ENCODE data around the gene UBL7. TPM values are rescaled to one million over a fixed set of nuclear protein-coding genes. Genes with fewer than 3 reads are reported as not detected.

The UBL7 gene
- polyA plus RNA-seq, 1 donor from 2014 or later = 70.7 TPM

- Histone ChIP-seq H3K9me2 (ENCODE audit: insufficient read depth, low read length) (no peaks in the 10 kb centered on the region), H4K20me1 (ENCODE audit: insufficient read depth) (no peaks in the 10 kb centered on the region), H3K79me2 (replicated peaks; ENCODE audit: insufficient read depth, low read length) (no peaks in the 10 kb centered on the region), H3K9me3 (ENCODE audit: low read length) (no peaks in the 10 kb centered on the region), H2AFZ (ENCODE audit: low read depth, low read length) (no peak overlapping the region), H3F3A (ENCODE audit: insufficient read depth, low read length, poor library complexity, severe bottlenecking) (no peaks in the 10 kb centered on the region), H3K27me3 (ENCODE audit: insufficient read depth, low read depth, low read length) (no peaks in the 10 kb centered on the region), H3K36me3 (ENCODE audit: insufficient read depth, low read length) (no peaks in the 10 kb centered on the region), H3K4me3 (ENCODE audit: low read length) (no peak overlapping the region), H3K4me2 (ENCODE audit: low read length) (no peak overlapping the region), H3K27ac (ENCODE audit: low read length) (no peak overlapping the region), H3K9ac (ENCODE audit: low read length) (no peak overlapping the region)
- no peak for TF ChIP-seq MXI1 (conservative IDR thresholded peaks at IDR 0.05; ENCODE audit: poor library complexity, severe bottlenecking)
- no peak for TF ChIP-seq SMC3 (conservative IDR thresholded peaks at IDR 0.05; ENCODE audit: poor library complexity)
- TF ChIP-seq, protein P1, sequence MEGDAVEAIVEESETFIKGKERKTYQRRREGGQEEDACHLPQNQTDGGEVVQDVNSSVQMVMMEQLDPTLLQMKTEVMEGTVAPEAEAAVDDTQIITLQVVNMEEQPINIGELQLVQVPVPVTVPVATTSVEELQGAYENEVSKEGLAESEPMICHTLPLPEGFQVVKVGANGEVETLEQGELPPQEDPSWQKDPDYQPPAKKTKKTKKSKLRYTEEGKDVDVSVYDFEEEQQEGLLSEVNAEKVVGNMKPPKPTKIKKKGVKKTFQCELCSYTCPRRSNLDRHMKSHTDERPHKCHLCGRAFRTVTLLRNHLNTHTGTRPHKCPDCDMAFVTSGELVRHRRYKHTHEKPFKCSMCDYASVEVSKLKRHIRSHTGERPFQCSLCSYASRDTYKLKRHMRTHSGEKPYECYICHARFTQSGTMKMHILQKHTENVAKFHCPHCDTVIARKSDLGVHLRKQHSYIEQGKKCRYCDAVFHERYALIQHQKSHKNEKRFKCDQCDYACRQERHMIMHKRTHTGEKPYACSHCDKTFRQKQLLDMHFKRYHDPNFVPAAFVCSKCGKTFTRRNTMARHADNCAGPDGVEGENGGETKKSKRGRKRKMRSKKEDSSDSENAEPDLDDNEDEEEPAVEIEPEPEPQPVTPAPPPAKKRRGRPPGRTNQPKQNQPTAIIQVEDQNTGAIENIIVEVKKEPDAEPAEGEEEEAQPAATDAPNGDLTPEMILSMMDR (IDR thresholded peaks at IDR 0.05; ENCODE audit: poor library complexity, severe bottlenecking) = no peak
- TF ChIP-seq POLR2AphosphoS5 (IDR thresholded peaks at IDR 0.05) = no peak
- TF ChIP-seq EP300 (conservative IDR thresholded peaks at IDR 0.05; ENCODE audit: poor library complexity, severe bottlenecking) = no peak
- TF ChIP-seq EZH2 (IDR thresholded peaks at IDR 0.05; ENCODE audit: borderline replicate concordance, insufficient read depth, low read length, poor library complexity, severe bottlenecking) = no peak
- TF ChIP-seq TAF1 (IDR thresholded peaks at IDR 0.05; ENCODE audit: low read depth) = no peak
- no peak for TF ChIP-seq RAD21 (conservative IDR thresholded peaks at IDR 0.05)
- TF ChIP-seq REST (IDR thresholded peaks at IDR 0.05; ENCODE audit: borderline replicate concordance) = no peak
Observed at GRCh38 chr15:74420193-74420905, 40.6 kb downstream of the UBL7 start.

DNA sequence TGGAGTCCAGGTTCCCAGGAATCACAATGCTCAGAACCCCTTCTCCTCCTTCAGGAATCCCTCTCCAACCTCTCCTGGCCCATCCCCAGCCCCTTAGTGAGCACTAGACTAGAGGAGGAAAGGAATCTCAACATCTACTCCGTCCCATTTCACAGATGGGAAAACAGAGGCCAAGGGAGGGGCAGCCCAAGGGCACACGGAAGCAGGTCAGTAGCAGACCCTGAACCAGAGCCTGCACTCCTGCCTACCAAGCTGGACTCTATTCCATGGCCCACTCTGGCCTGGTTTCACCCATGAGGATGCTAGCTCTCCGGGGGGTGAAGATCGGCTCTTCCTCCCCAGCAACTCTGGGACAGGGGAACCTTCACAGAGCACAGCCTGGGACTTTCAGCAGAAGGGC, 41.5 kb downstream of the UBL7 start:
- Histone ChIP-seq H3K27ac (ENCODE audit: low read length) (no peak overlapping the region), H3K27me3 (ENCODE audit: insufficient read depth, low read depth, low read length) (no peaks in the 10 kb centered on the region), H3K36me3 (ENCODE audit: insufficient read depth, low read length) (no peaks in the 10 kb centered on the region), H3F3A (ENCODE audit: insufficient read depth, low read length, poor library complexity, severe bottlenecking) (no peaks in the 10 kb centered on the region), H3K9ac (ENCODE audit: low read length) (no peak overlapping the region), H4K20me1 (ENCODE audit: insufficient read depth) (no peaks in the 10 kb centered on the region), H3K9me2 (ENCODE audit: insufficient read depth, low read length) (no peaks in the 10 kb centered on the region), H3K79me2 (replicated peaks; ENCODE audit: insufficient read depth, low read length) (no peaks in the 10 kb centered on the region), H3K4me3 (ENCODE audit: low read length) (no peak overlapping the region), H3K9me3 (ENCODE audit: low read length) (no peaks in the 10 kb centered on the region), H2AFZ (ENCODE audit: low read depth, low read length) (no peak overlapping the region), H3K4me2 (ENCODE audit: low read length) (no peak overlapping the region)
- TF ChIP-seq, protein P1 (IDR thresholded peaks at IDR 0.05; ENCODE audit: poor library complexity, severe bottlenecking) = no peak
- no peak for TF ChIP-seq EP300 (conservative IDR thresholded peaks at IDR 0.05; ENCODE audit: poor library complexity, severe bottlenecking)
- no peak for TF ChIP-seq SMC3 (conservative IDR thresholded peaks at IDR 0.05; ENCODE audit: poor library complexity)
- TF ChIP-seq RAD21 (conservative IDR thresholded peaks at IDR 0.05) = no peak
- TF ChIP-seq REST (IDR thresholded peaks at IDR 0.05; ENCODE audit: borderline replicate concordance) = no peak
- TF ChIP-seq MXI1 (conservative IDR thresholded peaks at IDR 0.05; ENCODE audit: poor library complexity, severe bottlenecking) = no peak
- no peak for TF ChIP-seq EZH2 (IDR thresholded peaks at IDR 0.05; ENCODE audit: borderline replicate concordance, insufficient read depth, low read length, poor library complexity, severe bottlenecking)
- TF ChIP-seq TAF1 (IDR thresholded peaks at IDR 0.05; ENCODE audit: low read depth) = no peak
- TF ChIP-seq POLR2AphosphoS5 (IDR thresholded peaks at IDR 0.05) = no peak

All from neural cell (in vitro differentiated cells).